Frontal cortex (tissue), 4 donors: ENCODE results near the gene NFATC2IP. TPM values are rescaled to one million over a fixed set of nuclear protein-coding genes. Genes with fewer than 3 reads are reported as not detected.
"Not testable (repeated sequence)": the region's sequence is repeated elsewhere in the genome, so short reads cannot be mapped to it uniquely, and the experiment has no call there.

Experiments
- DNase-seq, 2 donors: peaks; one replicate each; pipeline ENCODE4 v3.0.0; 2012; ENCODE audit warnings: low spot score in 2 of 2
- FAIRE-seq: peaks from 2 replicates; lab custom pipeline; 2012; peaks lifted over from hg19 to GRCh38; lab: Jason Lieb, UNC
- total RNA-seq: library from RNA; depleted of rRNA; stranded (reverse); fragments of >200 nt; gene quantifications from one replicate; pipeline ENCODE4 v1.2.3, GENCODE V29; 2014
- donor health status: control.
- donor health status: control.
- donor health status: control.

Gene NFATC2IP
- total RNA-seq, 1 donor from 2014 or later: 17.9 TPM

DNA sequence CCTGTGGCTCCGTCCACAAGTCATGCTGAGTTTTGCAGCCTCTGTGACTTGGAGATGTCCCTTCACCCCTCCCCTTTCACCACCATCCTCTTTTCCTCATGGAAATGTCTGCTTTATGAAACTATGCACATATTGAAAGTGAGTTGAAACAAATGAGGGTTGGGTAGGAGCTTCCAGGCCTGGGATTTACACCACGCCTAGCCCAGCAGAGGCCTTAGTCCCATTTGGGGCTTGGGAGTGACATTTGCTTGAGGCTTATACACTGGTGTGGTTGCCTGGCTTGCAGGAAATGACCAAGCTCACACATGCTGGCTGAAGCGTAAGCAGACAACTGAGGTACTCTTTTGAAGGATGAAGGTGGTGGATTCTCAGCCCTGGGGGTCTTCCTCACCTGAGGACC, 13.3 kb downstream of the NFATC2IP start:
- FAIRE-seq (no peak), DNase-seq (no peak)

DNA sequence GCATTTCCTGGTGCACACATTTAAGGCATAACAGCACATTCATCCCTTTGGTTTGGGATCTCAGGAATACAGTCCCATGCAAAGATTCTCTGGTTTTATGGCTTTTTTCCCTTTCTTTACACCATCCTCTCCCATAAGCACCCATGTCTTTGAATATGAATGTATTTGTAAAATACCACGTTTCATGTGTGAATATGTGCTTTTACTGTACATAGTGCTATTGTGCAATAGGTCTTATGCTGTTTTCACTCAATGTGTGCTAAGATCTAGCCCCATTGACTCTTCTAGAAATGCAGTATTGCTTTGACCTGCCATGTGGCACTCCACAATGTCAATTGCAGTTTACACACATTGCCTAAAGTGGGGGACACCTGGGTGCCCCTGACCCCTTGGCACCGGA, 13.8 kb downstream of the NFATC2IP start:
- DNase-seq: no peak
- FAIRE-seq: no peak

DNA sequence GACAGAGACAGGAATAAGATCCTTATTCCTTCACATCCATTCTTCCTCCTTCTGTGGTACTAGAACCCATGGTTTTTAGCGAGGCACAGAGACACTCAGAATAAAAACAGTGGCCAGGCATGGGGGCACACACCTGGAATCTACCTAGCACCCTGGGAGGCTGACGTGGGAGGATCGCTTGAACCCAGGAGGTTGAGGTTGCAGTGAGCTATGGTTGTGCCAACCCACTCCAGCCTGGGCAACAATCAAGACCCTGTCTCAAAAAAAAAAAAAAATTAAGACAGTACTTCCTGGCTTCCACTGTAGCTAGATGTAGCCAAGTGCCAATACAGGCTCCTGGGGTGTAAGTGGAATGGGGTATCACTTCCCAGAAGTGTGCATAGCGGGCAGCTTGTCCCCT, 16.4 kb downstream of the NFATC2IP start:
- no peak for DNase-seq
- FAIRE-seq: no peak

DNA sequence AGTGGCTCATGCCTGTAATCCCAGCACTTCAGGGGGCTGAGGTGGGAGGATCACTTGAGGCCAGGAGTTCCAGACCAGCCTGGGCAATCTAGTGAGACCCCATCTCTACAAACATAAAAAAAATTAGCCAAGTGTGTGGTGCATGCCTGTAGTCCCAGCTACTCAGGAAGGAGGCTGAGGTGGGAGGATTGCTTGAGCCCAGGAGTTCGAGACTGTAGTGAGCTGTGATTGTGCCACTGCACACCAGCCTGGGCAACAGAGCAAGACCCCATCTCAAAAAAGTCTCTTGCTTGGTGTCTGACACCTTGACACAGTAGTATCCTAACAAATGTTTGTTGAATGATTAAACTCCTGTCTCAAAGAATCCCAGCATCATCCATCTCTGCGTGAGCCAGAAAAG, 19.0 kb downstream of the NFATC2IP start:
- DNase-seq, FAIRE-seq: not testable (repeated sequence)

DNA sequence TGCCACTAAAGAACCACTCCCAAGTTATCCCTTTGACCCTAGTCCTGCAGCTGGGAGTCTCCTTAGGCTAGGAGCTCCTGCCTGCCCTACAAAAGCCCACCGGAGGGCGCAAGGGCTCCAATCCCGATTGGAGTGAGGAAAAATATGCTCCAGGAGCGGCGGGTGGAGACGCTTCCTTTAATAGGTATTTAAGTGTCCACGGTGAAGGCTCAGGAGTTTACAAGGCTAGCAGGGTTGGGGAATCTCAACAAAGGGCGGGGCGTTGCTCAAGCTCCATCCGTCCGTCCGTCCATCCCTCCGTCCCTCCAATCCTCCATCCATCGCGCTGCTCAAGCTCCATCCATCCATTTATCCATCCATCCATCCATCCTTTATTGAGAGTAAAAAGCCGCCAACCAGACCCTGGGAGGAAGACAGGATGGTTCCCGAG, 23.3 kb downstream of the NFATC2IP start:
- no peak for FAIRE-seq
- DNase-seq: peak in 1 of 2 donors; percentile 54

DNA sequence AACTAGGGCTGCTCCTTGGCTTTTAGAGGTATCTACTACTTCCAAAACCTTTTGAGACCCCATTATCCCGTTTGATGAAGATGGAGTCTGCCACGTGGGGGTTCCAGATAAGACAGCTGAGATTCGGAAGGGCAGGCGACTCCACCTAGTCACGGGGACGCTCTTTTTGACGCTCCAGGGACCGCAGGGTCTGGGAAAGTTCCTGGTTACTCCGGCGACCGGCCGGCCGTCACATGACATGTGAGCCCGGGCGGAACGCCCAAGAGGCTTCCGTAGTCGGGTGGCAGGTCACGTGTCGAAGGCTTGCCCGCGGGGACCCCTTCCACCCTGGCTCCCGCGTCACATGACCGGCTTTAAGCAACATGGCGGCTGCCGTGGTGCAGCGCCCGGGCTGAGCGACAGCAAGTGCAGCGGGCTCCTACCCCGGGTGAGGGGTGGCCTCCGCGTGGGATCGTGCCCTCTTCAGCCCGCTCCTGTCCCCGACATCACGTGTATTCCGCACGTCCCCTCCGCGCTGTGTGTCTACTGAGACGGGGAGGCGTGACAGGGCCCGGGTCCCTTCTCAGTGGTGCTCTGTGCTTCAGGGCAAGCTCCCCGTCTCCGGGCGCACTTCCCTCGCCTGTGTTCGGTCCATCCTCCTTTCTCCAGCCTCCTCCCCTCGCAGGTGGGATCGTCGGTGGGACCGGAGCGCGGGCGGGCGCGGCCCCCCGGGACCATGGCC, 23.9 kb downstream of the NFATC2IP start, which contains the start of gene SPNS1:
TSS of gene SPNS1 (plus strand) at position 342 of the 721 bp plus-strand sequence. CDS start at position 716, 374 bp downstream.
- no peak for FAIRE-seq
- peak; percentile 98 to 99 for DNase-seq

DNA sequence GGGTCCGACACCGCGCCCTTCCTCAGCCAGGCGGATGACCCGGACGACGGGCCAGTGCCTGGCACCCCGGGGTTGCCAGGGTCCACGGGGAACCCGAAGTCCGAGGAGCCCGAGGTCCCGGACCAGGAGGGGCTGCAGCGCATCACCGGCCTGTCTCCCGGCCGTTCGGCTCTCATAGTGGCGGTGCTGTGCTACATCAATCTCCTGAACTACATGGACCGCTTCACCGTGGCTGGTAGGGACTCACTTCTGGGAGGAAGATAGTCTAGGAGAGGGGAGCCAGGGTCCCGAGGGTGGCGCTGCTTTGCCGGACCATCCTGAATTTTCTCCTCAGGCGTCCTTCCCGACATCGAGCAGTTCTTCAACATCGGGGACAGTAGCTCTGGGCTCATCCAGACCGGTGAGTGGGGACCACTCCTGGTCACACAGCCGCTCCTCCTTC, 24.4 kb downstream of the NFATC2IP start:
- DNase-seq: no peak
- no peak for FAIRE-seq

DNA sequence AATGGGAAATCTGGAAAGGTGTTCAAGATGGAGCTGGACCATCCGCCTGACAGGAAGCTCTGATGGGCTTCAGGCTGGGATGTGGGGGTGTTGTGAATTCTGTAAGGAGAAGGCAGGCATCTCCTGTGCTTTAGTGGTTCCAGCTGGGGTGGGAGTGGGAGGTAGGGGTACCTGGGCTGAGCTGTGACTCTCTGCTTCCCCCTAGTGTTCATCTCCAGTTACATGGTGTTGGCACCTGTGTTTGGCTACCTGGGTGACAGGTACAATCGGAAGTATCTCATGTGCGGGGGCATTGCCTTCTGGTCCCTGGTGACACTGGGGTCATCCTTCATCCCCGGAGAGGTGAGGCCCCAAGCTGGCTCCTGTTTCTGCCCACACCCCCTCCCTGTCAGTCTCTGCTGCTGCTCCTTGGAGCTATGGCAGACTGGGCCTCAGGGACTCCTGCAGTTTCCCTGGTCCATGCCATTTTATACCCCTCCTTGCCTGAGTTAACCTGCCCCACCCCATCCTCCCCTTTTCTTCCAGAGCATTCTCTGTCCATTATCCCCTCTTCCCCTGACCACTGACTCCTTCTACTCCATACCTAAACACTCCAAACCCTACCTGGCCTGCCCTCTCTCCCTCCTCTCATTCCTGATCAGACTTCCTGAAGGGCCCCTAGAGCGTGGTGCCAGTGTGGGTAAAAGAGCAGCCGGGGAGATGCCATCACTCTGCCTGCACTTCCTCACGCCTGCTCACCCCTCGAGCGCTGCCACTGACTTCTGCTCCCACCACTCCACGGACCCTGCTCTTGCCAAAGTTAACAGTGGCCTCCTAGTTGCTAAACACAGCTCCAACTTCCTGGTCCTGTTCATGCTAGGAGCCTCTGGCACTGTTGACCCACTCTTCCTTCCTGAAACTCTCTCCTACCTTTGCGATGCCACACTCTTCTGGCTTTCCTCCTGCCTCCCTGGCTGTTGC, 27.2 kb downstream of the NFATC2IP start:
- no peak for FAIRE-seq
- DNase-seq: no peak

DNA sequence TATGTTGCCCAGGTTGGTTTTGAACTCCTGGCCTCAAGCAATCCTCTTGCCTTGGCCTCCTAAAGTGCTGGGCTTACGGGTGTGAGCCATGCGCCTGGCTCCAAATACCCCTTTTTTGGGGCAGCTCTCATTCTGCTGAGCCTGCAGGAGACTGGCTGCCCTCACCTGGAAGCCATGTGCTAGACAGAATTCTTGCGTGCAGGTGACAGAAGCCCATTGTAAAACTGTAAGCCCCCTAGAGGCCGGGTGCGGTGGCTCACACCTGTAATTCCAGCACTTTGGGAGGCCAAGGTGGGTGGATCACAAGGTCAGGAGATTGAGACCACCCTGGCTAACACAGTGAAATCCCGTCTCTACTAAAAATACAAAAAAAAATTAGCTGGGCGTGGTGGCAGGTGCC, 29.6 kb downstream of the NFATC2IP start:
- not testable (repeated sequence) for FAIRE-seq, DNase-seq

DNA sequence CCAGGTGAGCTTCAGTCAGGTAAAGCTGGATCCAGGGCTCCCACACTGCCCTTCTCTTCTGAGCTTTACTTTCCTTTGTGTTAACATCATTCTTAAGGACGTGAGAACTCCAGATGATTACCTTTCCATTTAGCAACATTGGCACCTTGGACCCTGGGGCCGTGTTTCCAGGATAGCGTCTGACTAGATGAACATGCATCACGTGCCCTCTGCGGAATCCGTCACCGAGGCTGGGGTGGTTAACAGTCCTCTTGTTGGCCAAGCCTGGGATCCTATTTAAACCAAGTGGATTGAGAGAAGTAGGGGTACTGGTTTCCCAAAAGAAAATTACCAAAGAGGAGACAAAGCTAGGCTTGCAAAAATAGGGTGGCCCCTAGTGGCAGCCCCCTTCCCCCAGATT, 30.2 kb downstream of the NFATC2IP start:
- FAIRE-seq: no peak
- peak in 1 of 2 donors; percentile 8 for DNase-seq

DNA sequence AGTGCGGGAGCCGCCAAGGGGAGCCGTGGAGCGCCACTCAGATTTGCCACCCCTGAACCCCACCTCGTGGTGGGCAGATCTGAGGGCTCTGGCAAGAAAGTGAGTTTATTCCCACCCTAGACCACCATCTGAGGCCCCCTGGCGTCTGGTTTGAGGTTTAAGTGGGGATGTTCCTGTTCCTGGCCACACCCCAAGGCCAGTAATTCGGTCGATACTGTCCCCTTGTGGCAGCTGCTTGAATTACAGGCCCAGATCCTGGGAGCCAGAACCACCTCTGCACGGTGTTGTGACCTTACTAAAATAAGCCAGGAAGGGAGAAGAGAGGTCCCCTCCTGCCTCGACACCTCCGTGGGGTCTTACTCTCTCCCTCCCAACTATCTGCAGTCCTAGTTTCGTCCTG, 30.8 kb downstream of the NFATC2IP start:
- no peak for FAIRE-seq
- peak in 1 of 2 donors; percentile 9 for DNase-seq

DNA sequence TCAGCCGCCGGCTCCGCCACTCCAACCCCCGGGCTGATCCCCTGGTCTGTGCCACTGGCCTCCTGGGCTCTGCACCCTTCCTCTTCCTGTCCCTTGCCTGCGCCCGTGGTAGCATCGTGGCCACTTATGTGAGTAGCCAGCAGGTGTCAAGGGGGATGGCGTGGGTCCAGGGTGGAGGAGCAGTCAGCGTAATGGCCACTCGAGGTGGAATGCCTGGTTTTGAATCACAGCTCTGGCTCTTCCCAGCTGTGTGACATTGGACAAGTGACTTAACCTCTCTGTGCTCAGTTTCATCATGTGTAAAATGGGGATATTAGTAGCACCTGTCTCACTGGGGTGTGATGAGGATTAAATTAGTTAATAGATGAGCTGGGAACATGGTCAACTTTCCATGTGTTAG, 31.7 kb downstream of the NFATC2IP start:
- FAIRE-seq: no peak
- DNase-seq: no peak

DNA sequence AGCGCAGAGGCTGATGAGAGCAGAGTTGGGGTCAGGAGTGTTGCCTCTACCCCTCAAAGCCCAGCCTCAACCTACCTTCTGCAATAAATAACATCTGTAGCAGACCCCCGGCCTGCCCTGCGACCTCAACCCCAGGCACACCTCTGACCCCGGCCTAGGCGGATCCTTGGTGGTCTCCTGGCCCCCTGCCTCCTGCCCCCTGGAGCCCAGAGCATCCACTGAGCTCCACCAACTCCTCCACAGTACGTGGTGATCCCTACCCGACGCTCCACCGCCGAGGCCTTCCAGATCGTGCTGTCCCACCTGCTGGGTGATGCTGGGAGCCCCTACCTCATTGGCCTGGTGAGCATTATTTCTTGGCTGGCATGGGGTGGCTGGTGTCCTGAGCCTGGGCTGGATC, 32.2 kb downstream of the NFATC2IP start:
- no peak for DNase-seq
- FAIRE-seq: no peak

DNA sequence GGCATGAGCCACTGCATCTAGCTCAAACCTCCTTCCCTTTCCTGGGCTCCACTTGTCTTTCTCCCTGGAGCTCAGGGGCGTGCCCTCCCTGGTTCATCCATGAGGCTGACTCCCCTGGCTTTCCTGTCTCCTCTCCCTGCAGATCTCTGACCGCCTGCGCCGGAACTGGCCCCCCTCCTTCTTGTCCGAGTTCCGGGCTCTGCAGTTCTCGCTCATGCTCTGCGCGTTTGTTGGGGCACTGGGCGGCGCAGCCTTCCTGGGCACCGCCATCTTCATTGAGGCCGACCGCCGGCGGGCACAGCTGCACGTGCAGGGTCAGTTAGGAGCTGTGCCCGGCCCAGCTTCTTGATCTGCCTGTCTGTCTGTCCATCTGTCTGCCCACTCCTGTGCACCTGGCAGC, 32.9 kb downstream of the NFATC2IP start:
- DNase-seq (no peak), FAIRE-seq (no peak)

DNA sequence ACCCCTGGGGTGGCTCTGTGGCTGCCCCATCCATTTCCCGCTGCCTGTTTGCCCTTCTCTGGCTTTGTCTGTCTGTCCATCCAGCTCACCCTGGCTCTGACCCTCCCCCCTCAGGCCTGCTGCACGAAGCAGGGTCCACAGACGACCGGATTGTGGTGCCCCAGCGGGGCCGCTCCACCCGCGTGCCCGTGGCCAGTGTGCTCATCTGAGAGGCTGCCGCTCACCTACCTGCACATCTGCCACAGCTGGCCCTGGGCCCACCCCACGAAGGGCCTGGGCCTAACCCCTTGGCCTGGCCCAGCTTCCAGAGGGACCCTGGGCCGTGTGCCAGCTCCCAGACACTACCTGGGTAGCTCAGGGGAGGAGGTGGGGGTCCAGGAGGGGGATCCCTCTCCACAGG, 33.4 kb downstream of the NFATC2IP start:
- FAIRE-seq: no peak
- no peak for DNase-seq

DNA sequence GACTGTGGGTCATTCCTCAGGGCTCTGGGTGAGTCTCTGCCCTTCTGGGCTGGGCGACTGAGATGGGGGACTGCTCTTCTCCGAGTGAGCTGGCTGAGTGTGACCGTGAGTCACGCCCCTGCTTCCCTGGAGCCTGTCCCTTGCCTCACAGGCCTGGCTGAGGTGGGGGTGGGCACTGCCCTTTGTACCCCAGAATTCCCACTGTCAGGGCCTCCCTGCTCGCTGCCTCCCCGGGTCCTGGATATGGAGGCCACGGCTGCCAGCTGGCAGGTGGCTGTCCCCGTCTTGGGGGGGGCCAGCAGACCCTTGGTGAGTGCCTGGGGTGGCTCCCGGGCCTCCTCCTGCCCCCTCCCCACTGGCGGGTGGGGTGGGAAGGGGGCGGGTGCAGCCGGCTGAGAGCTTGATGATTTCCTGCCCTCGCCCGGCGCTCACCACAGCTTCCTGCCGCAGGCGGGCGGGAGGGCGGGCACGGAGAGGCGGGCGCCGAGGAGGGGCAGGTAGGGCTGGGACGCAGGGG, 33.9 kb downstream of the NFATC2IP start, which contains the start of gene LAT:
TSS of gene LAT (plus strand) at position 434 of the 517 bp plus-strand sequence. CDS start 366 bp downstream, outside the sequence.
- DNase-seq (no peak), FAIRE-seq (no peak)

DNA sequence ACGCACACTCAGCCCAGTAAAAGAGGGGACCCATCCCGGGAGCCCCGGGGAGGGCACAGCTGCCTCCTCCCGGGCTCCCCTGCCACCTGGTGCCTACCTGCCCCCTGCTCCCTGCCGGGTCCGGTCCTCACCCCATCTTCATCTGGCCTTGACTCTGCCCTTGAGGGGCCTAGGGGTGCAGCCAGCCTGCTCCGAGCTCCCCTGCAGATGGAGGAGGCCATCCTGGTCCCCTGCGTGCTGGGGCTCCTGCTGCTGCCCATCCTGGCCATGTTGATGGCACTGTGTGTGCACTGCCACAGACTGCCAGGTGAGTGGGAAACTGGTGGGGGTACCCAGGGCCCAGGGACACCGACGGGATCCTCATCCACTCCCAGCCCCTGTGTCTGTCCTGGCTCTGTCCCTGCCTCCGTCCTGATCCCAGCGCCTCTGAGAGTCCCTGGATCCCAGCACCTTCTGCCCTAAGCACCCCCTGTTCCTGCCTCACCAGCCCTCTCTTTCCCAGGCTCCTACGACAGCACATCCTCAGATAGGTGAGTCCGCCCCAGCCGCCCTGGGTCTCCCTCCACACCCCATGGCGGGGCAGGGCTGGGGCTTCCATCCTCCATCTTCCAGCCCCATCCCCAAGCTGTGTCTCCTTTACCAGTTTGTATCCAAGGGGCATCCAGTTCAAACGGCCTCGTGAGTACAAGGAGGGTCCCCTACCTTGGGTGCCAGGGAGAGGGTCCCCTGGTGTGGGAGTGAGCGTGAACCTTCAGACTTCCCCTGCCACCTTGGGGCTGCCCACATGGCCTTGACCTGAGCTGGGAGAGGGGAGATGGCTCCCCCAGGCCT, 34.7 kb downstream of the NFATC2IP start:
- DNase-seq (no peak), FAIRE-seq (no peak)

DNA sequence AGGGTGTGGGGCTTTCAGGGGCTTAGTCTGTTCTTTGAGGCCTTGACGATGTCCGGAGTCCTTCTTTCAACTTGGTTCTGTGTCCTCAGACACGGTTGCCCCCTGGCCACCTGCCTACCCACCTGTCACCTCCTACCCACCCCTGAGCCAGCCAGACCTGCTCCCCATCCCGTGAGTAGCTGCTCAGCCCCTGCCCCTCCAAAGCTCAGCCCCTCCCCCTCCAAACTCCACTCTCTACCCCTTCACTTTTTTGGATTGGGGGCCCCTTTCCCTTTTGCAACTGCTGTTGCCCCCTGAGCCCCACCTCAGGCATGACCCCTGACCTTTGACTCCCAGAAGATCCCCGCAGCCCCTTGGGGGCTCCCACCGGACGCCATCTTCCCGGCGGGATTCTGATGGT, 35.3 kb downstream of the NFATC2IP start:
- DNase-seq (no peak), FAIRE-seq (no peak)

DNA sequence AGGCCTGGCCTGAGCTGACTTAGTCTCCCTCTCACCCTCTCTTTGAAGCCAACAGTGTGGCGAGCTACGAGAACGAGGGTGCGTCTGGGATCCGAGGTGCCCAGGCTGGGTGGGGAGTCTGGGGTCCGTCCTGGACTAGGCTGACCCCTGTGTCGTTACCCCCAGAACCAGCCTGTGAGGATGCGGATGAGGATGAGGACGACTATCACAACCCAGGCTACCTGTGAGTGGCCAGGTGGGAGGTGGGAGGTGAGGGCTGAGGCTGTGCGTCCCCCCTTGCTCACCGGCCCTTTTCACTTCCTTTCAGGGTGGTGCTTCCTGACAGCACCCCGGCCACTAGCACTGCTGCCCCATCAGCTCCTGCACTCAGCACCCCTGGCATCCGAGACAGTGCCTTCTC, 35.8 kb downstream of the NFATC2IP start:
- no peak for FAIRE-seq
- DNase-seq: no peak
